Testis (tissue), 2 donors: ENCODE results near the gene SKOR2.

Source experiments
- POLR2A ChIP-seq: fragments of 450-650 bp; IDR thresholded peaks from one replicate; pipeline ENCODE4 v1.6.1; 2017; ENCODE audit warnings: antibody characterized with exemption, mild to moderate bottlenecking, moderate library complexity
- TF ChIP-seq, protein P1 (sequence below), 3 experiments: fragments of 450-650 bp in 2 of 3; fragments of 200-600 bp in 1 of 3; sonication (generic) in 1 of 3; IDR thresholded peaks; one replicate each; pipeline ENCODE4 v1.5.1; 2016 to 2019; ENCODE audit warnings: antibody characterized with exemption in 3 of 3, mild to moderate bottlenecking in 2 of 3, moderate library complexity in 1 of 3

GRCh38 chr18:47247416-47248114 lies 3.9 kb downstream of the SKOR2 start:
- TF ChIP-seq, protein P1, sequence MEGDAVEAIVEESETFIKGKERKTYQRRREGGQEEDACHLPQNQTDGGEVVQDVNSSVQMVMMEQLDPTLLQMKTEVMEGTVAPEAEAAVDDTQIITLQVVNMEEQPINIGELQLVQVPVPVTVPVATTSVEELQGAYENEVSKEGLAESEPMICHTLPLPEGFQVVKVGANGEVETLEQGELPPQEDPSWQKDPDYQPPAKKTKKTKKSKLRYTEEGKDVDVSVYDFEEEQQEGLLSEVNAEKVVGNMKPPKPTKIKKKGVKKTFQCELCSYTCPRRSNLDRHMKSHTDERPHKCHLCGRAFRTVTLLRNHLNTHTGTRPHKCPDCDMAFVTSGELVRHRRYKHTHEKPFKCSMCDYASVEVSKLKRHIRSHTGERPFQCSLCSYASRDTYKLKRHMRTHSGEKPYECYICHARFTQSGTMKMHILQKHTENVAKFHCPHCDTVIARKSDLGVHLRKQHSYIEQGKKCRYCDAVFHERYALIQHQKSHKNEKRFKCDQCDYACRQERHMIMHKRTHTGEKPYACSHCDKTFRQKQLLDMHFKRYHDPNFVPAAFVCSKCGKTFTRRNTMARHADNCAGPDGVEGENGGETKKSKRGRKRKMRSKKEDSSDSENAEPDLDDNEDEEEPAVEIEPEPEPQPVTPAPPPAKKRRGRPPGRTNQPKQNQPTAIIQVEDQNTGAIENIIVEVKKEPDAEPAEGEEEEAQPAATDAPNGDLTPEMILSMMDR (IDR thresholded peaks at IDR 0.05), result peak; percentile 30 to 56 (median 38)
- no peak for TF ChIP-seq POLR2A
